IMR-90 (cell line): ENCODE results near the gene SNRNP35.

Source experiments
- BHLHE40 ChIP-seq: fragments of 150-350 bp; IDR thresholded peaks from 2 replicates; pipeline ENCODE4 v1.6.1; 2016; ENCODE audit warnings: mild to moderate bottlenecking, low read depth, low read length
- CEBPB ChIP-seq: IDR thresholded peaks from 2 replicates; pipeline ENCODE4 v1.6.1; 2012; ENCODE audit warnings: low read depth, low read length, improper control_type of control experiment
- CHD1 ChIP-seq: IDR thresholded peaks from 2 replicates; pipeline ENCODE4 v1.6.1; 2012; ENCODE audit warnings: low read depth, low read length, improper control_type of control experiment
- CTCF ChIP-seq: conservative IDR thresholded peaks from 2 replicates; pipeline ENCODE4 v1.5.1; 2012; ENCODE audit warnings: mild to moderate bottlenecking, low read depth, low read length, improper control_type of control experiment
- ELK1 ChIP-seq: fragments of 150-350 bp; IDR thresholded peaks from 2 replicates; pipeline ENCODE4 v1.6.1; 2016; ENCODE audit warnings: low read depth, mild to moderate bottlenecking, low read length, moderate library complexity, borderline replicate concordance
- MAFK ChIP-seq: IDR thresholded peaks from 2 replicates; pipeline ENCODE4 v1.6.1; 2012; ENCODE audit warnings: low read depth, low read length, improper control_type of control experiment
- MXI1 ChIP-seq: IDR thresholded peaks from 2 replicates; pipeline ENCODE4 v1.6.1; 2012; ENCODE audit warnings: low read depth, mild to moderate bottlenecking, low read length, moderate library complexity, borderline replicate concordance
- POLR2A ChIP-seq: IDR thresholded peaks from 2 replicates; pipeline ENCODE4 v1.6.1; 2012; ENCODE audit warnings: mild to moderate bottlenecking, low read depth, low read length
- RAD21 ChIP-seq: IDR thresholded peaks from 2 replicates; pipeline ENCODE4 v1.6.1; 2012; ENCODE audit warnings: low read length, improper control_type of control experiment
- RCOR1 ChIP-seq: IDR thresholded peaks from 2 replicates; pipeline ENCODE4 v1.6.1; 2012; ENCODE audit warnings: mild to moderate bottlenecking, low read length, improper control_type of control experiment; ENCODE audit not compliant: insufficient replicate concordance
- RFX5 ChIP-seq: IDR thresholded peaks from 2 replicates; pipeline ENCODE4 v1.8.0; 2012; ENCODE audit warnings: low read depth, mild to moderate bottlenecking, low read length, moderate library complexity
- USF2 ChIP-seq: fragments of 150-350 bp; IDR thresholded peaks from 2 replicates; pipeline ENCODE4 v1.6.1; 2017; ENCODE audit warnings: mild to moderate bottlenecking, antibody characterized with exemption, low read length, low read depth

- TF ChIP-seq CTCF (no peak), BHLHE40 (no peak), MAFK (no peak), POLR2A (no peak), RAD21 (no peak), ELK1 (no peak), USF2 (no peak), MXI1 (no peak), RCOR1 (no peak), CEBPB (no peak), CHD1 (no peak), RFX5 (no peak)
Measured at GRCh38 chr12:123410041-123410412, 47.9 kb upstream of the SNRNP35 start.
